GM12872 (cell line): Measurements from ENCODE around the gene CACNG8.

Experiments used
- CTCF ChIP-seq: IDR thresholded peaks from 3 replicates; pipeline ENCODE4 v1.5.1; 2011; ENCODE audit warnings: low read depth, mild to moderate bottlenecking, low read length, moderate library complexity; ENCODE audit not compliant: insufficient read depth

CACNG8 gene

DNA sequence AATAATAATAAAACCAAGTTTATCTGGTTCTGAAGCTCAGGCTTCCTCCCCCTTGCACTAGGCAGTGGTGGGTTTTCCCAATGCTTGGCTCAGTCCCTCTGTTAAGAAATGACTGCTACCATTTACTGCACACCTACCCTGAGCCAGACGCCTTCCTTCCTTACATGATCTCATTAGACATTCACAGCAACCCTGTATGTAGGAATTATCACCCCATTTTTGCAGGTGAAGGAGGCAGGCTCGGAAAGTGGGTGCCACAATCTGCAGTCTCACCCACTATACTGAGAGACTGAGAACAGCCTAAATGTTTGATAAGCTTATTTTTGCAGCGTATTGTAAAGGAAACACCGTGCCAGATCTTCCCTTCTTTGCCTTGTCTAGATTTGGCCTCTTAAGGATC is 18.3 kb upstream of the CACNG8 start:
- TF ChIP-seq CTCF: no peak

GRCh38 chr19:53944933-53945332 is 17.8 kb upstream of the CACNG8 start:
- no peak for TF ChIP-seq CTCF

DNA sequence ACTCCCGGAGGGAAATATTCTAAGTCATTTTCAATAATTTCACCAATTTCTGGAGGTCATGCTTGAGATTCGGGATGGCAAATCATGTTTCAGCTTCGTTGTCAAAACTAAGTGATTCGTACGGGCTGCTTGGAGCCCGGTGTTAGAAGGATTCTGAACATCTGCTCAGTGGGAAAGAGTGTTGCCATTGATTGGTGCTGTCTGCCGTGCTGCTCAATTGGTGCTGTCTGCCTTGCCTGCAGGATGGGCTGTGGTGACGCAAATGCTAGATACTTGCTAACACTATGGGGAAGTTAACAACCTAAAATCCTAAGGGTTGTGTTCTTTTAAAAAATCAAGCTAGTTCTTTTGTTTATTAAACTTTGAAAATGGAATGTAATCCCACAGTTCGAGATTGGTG is 17.3 kb upstream of the CACNG8 start:
- TF ChIP-seq CTCF: no peak

GRCh38 chr19:53945998-53946397 is 16.7 kb upstream of the CACNG8 start:
- TF ChIP-seq CTCF: no peak

DNA sequence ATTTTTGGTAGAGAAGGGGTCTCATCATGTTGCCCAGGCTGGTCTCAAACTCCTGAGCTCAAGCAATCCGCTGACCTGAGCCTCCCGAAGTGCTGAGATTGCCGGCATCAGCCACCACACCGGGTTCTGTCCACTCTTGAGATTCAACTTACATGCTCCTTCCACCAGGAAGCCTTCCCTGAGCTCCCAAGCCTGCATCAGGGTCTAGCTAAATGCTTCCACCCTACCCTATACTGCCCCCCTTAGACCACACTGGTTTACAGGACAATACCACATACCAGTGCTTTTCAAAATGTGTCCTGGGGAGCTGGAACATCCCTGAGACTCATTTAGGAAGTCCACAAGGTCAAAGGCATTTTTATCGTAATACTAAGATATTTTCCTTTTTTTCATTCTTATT is 15.1 kb upstream of the CACNG8 start:
- no peak for TF ChIP-seq CTCF

DNA sequence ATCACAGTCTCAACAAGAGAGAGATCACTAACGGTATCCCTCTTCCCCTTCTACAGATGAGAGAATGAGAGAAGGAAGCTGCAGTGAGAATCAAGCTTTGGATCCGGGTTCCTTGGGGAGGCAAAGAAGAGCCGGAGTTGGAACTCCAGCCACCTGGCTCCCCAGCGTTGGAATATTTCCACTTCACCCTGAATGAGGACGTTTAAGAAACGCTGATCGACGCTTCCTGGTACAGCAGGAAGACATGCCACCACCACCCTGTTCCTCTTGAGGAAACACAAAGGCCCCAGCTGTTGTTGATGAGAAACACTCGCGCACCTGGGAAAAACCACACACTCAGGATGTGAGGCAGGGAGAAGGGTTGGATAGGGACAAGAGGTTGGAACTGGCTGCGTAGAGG is 11.3 kb upstream of the CACNG8 start:
- TF ChIP-seq CTCF: no peak

GRCh38 chr19:53951947-53952346 is 10.8 kb upstream of the CACNG8 start:
- TF ChIP-seq CTCF: no peak

DNA sequence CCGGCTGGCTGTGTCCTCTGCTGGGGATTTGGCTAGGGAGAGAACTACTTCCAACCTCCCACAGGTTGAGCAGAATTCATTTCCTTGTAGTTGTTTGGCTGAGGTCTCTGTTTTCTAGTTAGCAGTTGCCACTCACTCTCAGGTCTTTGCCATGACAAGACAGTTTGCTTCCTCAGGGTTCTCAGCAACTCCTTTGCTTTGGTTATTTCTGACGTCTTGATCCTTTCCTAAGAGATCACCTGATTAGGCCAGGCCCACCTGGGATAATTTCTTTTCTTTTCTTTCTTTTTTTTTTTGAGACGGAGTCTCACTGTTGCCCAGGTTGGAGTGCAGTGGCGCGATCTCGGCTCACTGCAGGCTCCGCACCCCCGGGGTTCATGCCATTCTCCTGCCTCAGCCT is 9.4 kb upstream of the CACNG8 start:
- TF ChIP-seq CTCF: no peak
